A549 treated with dexamethasone at 1 μM for 4 hours (cell line): ENCODE results near the gene ELF4. TPM values are rescaled to one million over a fixed set of nuclear protein-coding genes. Genes with fewer than 3 reads are reported as not detected.

ENCODE experiments used
- total RNA-seq: library from RNA; stranded (reverse); fragments of 200-300 nt; extraction: Qiagen RNA extraction; gene quantifications from 5 replicates; pipeline ENCODE4 v1.2.3, GENCODE V29; 2022

The ELF4 gene
- 25.0 to 31.6 TPM (median 29.7 TPM) in 5 replicates for total RNA-seq

GRCh38 chrX:130110379-130111219 is at the start of gene ELF4:
Gene ELF4 (minus strand): TSS chrX:130110497. CDS start chrX:130081330, 29,167 bp downstream.

Other genes with a start within 250 kb of the ELF4 start
- gene UTP14A, start 204.3 kb downstream of the ELF4 start, total RNA-seq: 45.9 to 52.5 TPM (median 46.1 TPM) in 5 replicates
- gene BCORL1, start 127.9 kb downstream of the ELF4 start, total RNA-seq: 8.2 to 13.7 TPM (median 11.5 TPM) in 5 replicates
- 69.0 to 74.6 TPM (median 72.0 TPM) in 5 replicates for gene AIFM1, start 55.3 kb upstream of the ELF4 start, total RNA-seq
- gene RAB33A, start 61.5 kb upstream of the ELF4 start, total RNA-seq: 0.11 to 0.19 TPM (median 0.17 TPM) in 5 replicates
- 2.7 to 4.6 TPM (median 3.2 TPM) in 5 replicates for gene ZNF280C, start 158.4 kb upstream of the ELF4 start, total RNA-seq
- 16.8 to 19.4 TPM (median 17.4 TPM) in 5 replicates for gene SLC25A14, start 229.4 kb upstream of the ELF4 start, total RNA-seq